ENCODE measurements around the gene PEAK1. TPM values are rescaled to one million over a fixed set of nuclear protein-coding genes. Genes with fewer than 3 reads are reported as not detected.

The PEAK1 gene, protein sequence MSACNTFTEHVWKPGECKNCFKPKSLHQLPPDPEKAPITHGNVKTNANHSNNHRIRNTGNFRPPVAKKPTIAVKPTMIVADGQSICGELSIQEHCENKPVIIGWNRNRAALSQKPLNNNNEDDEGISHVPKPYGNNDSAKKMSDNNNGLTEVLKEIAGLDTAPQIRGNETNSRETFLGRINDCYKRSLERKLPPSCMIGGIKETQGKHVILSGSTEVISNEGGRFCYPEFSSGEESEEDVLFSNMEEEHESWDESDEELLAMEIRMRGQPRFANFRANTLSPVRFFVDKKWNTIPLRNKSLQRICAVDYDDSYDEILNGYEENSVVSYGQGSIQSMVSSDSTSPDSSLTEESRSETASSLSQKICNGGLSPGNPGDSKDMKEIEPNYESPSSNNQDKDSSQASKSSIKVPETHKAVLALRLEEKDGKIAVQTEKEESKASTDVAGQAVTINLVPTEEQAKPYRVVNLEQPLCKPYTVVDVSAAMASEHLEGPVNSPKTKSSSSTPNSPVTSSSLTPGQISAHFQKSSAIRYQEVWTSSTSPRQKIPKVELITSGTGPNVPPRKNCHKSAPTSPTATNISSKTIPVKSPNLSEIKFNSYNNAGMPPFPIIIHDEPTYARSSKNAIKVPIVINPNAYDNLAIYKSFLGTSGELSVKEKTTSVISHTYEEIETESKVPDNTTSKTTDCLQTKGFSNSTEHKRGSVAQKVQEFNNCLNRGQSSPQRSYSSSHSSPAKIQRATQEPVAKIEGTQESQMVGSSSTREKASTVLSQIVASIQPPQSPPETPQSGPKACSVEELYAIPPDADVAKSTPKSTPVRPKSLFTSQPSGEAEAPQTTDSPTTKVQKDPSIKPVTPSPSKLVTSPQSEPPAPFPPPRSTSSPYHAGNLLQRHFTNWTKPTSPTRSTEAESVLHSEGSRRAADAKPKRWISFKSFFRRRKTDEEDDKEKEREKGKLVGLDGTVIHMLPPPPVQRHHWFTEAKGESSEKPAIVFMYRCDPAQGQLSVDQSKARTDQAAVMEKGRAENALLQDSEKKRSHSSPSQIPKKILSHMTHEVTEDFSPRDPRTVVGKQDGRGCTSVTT (N-terminal part only)
- total RNA-seq: 9.9 and 10.2 TPM in 2 replicates

DNA sequence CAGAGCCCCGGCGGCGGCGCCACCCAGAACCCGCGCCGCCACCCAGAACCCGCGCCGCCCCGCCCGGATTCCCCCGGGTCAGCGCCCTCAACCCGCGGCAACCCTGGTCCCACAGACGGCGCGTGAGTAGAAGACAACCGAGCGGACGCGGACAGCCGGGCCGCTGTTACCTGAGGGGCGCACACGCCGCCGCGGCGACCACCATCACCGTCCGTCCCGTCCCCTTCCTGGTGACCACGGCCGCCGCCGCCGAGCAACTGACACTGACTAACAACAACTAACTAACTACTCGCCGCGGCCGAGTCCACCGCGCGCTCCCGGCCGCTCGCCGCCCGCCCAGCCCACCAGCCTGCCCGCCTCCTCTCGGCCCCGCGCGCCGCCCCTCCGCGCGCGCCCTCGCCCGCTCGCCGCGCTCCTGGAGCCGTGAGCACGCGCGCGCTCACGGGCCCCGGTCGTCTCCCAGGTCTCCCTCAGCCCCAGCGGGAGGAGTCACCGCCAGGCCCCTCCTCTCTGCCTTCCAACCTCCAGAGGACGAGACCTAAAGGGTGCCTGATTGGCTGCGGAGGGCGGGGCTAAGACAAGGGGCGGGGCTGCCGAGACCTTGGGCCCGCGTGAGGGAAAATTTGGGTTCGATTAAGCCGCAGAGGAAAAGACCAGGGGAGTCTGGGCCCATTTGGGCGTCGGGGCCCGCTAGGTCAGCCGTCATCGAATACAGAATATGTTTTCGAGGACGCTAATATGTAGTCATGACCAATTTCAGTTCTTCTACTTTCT, at the start of gene PEAK1:
TSS of gene PEAK1 (minus strand) at position 269 of the 774 bp plus-strand sequence. CDS start 238,178 bp downstream, outside the sequence.
- DNase-seq (ENCODE audit: low read depth): peak; percentile 92
- Histone ChIP-seq H3K36me3 (ENCODE audit: control insufficient read depth, insufficient read depth, low read length) (no peaks in the 10 kb centered on the region), H3K4me3 (ENCODE audit: low read depth, low read length) (peak within 1 kb of the TSS; percentile 96), H3K27me3 (ENCODE audit: control insufficient read depth, insufficient read depth, low read length) (no peaks in the 10 kb centered on the region)
- TF ChIP-seq, protein P1, sequence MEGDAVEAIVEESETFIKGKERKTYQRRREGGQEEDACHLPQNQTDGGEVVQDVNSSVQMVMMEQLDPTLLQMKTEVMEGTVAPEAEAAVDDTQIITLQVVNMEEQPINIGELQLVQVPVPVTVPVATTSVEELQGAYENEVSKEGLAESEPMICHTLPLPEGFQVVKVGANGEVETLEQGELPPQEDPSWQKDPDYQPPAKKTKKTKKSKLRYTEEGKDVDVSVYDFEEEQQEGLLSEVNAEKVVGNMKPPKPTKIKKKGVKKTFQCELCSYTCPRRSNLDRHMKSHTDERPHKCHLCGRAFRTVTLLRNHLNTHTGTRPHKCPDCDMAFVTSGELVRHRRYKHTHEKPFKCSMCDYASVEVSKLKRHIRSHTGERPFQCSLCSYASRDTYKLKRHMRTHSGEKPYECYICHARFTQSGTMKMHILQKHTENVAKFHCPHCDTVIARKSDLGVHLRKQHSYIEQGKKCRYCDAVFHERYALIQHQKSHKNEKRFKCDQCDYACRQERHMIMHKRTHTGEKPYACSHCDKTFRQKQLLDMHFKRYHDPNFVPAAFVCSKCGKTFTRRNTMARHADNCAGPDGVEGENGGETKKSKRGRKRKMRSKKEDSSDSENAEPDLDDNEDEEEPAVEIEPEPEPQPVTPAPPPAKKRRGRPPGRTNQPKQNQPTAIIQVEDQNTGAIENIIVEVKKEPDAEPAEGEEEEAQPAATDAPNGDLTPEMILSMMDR (IDR thresholded peaks at IDR 0.05; ENCODE audit: insufficient read depth, low read length, poor library complexity, severe bottlenecking): no peak

DNA sequence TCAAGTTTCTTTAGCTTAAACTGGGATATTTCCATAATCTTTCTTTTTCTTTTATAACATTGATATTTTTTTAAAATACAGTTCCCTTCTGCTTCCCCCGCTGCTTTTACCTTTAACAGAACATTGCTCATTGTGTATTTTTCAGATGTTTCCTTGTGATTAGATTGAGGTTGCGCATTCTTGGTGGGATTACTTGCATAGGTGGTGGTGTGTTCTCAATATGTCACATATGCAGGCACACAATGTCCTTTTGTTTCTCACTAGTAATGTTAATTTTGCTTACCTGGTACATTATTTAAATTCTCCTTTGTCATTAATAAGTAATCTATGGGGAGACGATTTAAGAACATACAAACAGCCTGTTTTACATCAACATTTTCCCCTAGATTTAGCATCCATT, 49.0 kb upstream of the PEAK1 start:
- no peak overlapping the region for H3K4me3 ChIP-seq (ENCODE audit: low read depth, low read length)
- H3K36me3 ChIP-seq (ENCODE audit: control insufficient read depth, insufficient read depth, low read length): peaks cover 3% of the 10 kb centered on the region
- H3K27me3 ChIP-seq (ENCODE audit: control insufficient read depth, insufficient read depth, low read length): no peaks in the 10 kb centered on the region
- no peak for DNase-seq (ENCODE audit: low read depth)
- TF ChIP-seq, protein P1 (IDR thresholded peaks at IDR 0.05; ENCODE audit: insufficient read depth, low read length, poor library complexity, severe bottlenecking): no peak

DNA sequence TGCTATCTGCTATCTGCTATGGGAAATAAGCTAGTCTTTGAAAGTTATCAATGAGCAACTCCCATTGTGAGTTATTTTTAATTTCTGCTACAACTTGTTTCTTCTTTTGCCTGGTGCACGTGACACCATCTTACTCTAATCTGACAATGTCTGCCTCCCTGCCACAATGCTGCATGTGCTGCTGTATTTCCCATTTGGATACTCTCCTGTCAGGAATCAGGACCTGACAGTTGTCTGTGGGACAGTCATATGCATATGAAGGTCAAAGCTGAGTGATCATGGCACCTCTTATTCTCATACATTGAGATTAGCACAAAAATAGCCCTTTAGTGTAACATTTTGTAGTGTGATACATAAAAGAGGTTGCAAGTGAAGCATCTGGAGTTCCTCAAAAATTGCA, 46.6 kb upstream of the PEAK1 start:
- TF ChIP-seq, protein P1 (IDR thresholded peaks at IDR 0.05; ENCODE audit: insufficient read depth, low read length, poor library complexity, severe bottlenecking): no peak
- H3K27me3 ChIP-seq (ENCODE audit: control insufficient read depth, insufficient read depth, low read length): no peaks in the 10 kb centered on the region
- DNase-seq (ENCODE audit: low read depth): no peak
- no peak overlapping the region for H3K4me3 ChIP-seq (ENCODE audit: low read depth, low read length)
- no peaks in the 10 kb centered on the region for H3K36me3 ChIP-seq (ENCODE audit: control insufficient read depth, insufficient read depth, low read length)

DNA sequence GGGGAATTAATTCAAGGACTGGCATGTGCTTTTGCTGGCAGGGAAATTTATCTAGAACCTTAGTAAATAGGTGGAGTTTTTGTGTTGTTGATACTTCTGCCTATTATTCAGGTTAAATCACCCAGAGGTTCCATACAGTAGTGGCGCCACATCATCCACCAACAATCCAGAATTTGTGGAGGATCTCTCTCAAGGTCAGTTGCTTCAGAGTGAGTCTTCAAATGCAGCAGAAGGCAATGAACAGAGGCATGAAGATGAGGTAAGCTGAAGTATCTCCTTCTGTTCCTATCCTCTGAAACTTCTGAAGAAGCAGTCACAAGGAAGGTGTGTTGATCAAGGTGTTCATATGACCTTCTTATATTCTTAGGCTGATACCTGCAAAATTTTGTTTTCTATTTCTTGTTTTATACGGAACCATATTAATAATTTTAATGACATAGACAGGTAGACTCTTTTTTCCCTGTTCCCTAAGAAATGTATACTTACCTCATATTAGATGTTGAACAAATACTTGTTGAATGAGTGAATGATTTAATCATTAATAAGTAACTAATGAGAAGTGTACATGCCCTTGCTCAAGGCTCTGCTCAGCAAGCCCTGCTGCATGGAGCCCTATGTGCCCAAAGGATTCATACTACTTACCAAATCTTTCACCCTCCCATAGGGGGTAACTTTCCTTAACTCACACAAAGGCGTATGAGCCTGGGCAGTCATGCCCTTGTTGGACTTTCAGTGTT, 44.4 kb upstream of the PEAK1 start:
- no peaks in the 10 kb centered on the region for H3K36me3 ChIP-seq (ENCODE audit: control insufficient read depth, insufficient read depth, low read length)
- no peak overlapping the region for H3K4me3 ChIP-seq (ENCODE audit: low read depth, low read length)
- TF ChIP-seq, protein P1 (IDR thresholded peaks at IDR 0.05; ENCODE audit: insufficient read depth, low read length, poor library complexity, severe bottlenecking): no peak
- no peaks in the 10 kb centered on the region for H3K27me3 ChIP-seq (ENCODE audit: control insufficient read depth, insufficient read depth, low read length)
- no peak for DNase-seq (ENCODE audit: low read depth)

DNA sequence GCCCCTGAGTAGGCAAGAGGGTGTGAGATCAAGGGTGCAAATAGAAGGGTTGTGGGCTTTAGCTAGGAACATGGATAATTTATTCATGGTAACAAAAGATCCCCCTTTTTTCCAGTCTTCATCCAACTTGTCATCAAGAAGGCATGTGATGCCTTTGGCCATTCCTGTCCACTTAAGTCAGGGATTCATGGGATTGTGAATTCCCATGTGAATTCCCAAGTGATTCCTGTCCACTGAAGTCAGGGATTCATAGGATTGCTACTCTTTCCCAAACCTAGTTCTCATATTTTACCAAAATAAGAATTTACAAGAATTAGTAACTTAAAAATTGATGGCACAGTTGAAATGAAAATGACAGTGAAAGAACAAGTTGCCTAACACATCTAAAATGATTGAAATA, 41.6 kb upstream of the PEAK1 start:
- H3K27me3 ChIP-seq (ENCODE audit: control insufficient read depth, insufficient read depth, low read length): no peaks in the 10 kb centered on the region
- H3K36me3 ChIP-seq (ENCODE audit: control insufficient read depth, insufficient read depth, low read length): no peaks in the 10 kb centered on the region
- DNase-seq (ENCODE audit: low read depth): no peak
- TF ChIP-seq, protein P1 (IDR thresholded peaks at IDR 0.05; ENCODE audit: insufficient read depth, low read length, poor library complexity, severe bottlenecking): no peak
- H3K4me3 ChIP-seq (ENCODE audit: low read depth, low read length): no peak overlapping the region

Data from kidney epithelial cell (primary cell).